Activated T-cell treated with anti-CD3 and anti-CD28 coated beads, Interleukin-2, amount 50 U/mL, for 72 hours (primary cell): ENCODE results near the gene NADK. TPM values are rescaled to one million over a fixed set of nuclear protein-coding genes. Genes with fewer than 3 reads are reported as not detected.

Experiments used
- ATAC-seq, 2 donors: fragments of 150-1000 bp; cut with Tn5 transposase; replicated peaks in 1 of 2; 2 replicates each; pipeline ENCODE4 v1.10.0; 2021; ENCODE audit warnings: moderate library complexity in 2 of 2, mild to moderate bottlenecking in 1 of 2
- DNase-seq, 2 donors: peaks; one replicate each; pipeline ENCODE4 v3.0.0; 2021 to 2022; ENCODE audit warnings: mixed read lengths in 1 of 2
- H3K27ac Mint-ChIP-seq: one replicate; pipeline ENCODE4 v1.8.0; 2022; ENCODE audit warnings: mild to moderate bottlenecking, moderate library complexity, mixed read lengths
- H3K27me3 Mint-ChIP-seq: one replicate; pipeline ENCODE4 v1.8.0; 2022; ENCODE audit warnings: low read depth, mixed read lengths
- H3K36me3 Mint-ChIP-seq, 2 donors: one replicate each; pipeline ENCODE4 v1.8.0; 2022; ENCODE audit warnings: mixed read lengths in 2 of 2, mild to moderate bottlenecking in 1 of 2; ENCODE audit not compliant: insufficient read depth in 2 of 2
- H3K4me1 Mint-ChIP-seq: one replicate; pipeline ENCODE4 v1.8.0; 2022; ENCODE audit warnings: low read depth, mixed read lengths
- H3K4me3 Mint-ChIP-seq, 2 donors: one replicate each; pipeline ENCODE4 v1.8.0; 2022; ENCODE audit warnings: mild to moderate bottlenecking in 2 of 2, mixed read lengths in 2 of 2, moderate library complexity in 2 of 2
- H3K9me3 Mint-ChIP-seq, 2 donors: one replicate each; pipeline ENCODE4 v1.8.0; 2022; ENCODE audit warnings: mixed read lengths in 2 of 2
- total RNA-seq, 2 donors: library from RNA; stranded (reverse); gene quantifications; one replicate each; pipeline ENCODE4 v1.2.3, GENCODE V29; 2022

NADK gene
- total RNA-seq, 2 donors from 2014 or later: 54.0 to 54.5 TPM

GRCh38 chr1:1781526-1781903 lies 3.2 kb upstream of the NADK start:
- ATAC-seq (no peak), DNase-seq (no peak)
- Mint-ChIP-seq H3K27ac (peak overlapping the region; percentile 77), H3K4me3 (peak overlapping the region in 1 of 2 donors; percentile 74), H3K9me3 (no peaks in the 10 kb centered on the region), H3K27me3 (no peaks in the 10 kb centered on the region), H3K36me3 (peaks cover 3% of the 10 kb centered on the region in 2 donors), H3K4me1 (peaks cover 51% of the 10 kb centered on the region)

GRCh38 chr1:1780598-1781525 lies 2.6 kb upstream of the NADK start:
- DNase-seq: no peak
- no peaks in the 10 kb centered on the region for H3K27me3 Mint-ChIP-seq
- H3K4me1 Mint-ChIP-seq: peaks cover 57% of the 10 kb centered on the region
- peaks cover 2 to 3% of the 10 kb centered on the region in 2 donors for H3K36me3 Mint-ChIP-seq
- ATAC-seq: no peak
- H3K9me3 Mint-ChIP-seq: no peaks in the 10 kb centered on the region
- peak overlapping the region; percentile 74 to 76 for H3K4me3 Mint-ChIP-seq
- H3K27ac Mint-ChIP-seq: peak overlapping the region; percentile 94

- no peaks in the 10 kb centered on the region for H3K27me3 Mint-ChIP-seq
- H3K9me3 Mint-ChIP-seq: no peaks in the 10 kb centered on the region
- H3K4me1 Mint-ChIP-seq: peaks cover 66% of the 10 kb centered on the region
- H3K27ac Mint-ChIP-seq: peak overlapping the region; percentile 94
- peak; percentile 72 to 78 for DNase-seq
- ATAC-seq: peak; percentile 57 to 66
- peak overlapping the region; percentile 74 to 76 for H3K4me3 Mint-ChIP-seq
- peaks cover 2 to 3% of the 10 kb centered on the region in 2 donors for H3K36me3 Mint-ChIP-seq
Measured at GRCh38 chr1:1779691-1780597, 1.7 kb upstream of the NADK start.

GRCh38 chr1:1779320-1779675 lies 1.0 kb upstream of the NADK start:
- Mint-ChIP-seq H3K4me1 (peaks cover 66% of the 10 kb centered on the region), H3K4me3 (peak overlapping the region; percentile 74 to 76), H3K36me3 (peaks cover 0 to 3% of the 10 kb centered on the region in 2 donors), H3K27ac (peak overlapping the region; percentile 94), H3K9me3 (no peaks in the 10 kb centered on the region), H3K27me3 (no peaks in the 10 kb centered on the region)
- ATAC-seq: no peak
- no peak for DNase-seq

- Mint-ChIP-seq H3K4me1 (peaks cover 66% of the 10 kb centered on the region), H3K27ac (peak overlapping the region; percentile 94), H3K9me3 (no peaks in the 10 kb centered on the region), H3K36me3 (peaks cover 0 to 3% of the 10 kb centered on the region in 2 donors), H3K4me3 (peak overlapping the region; percentile 74 to 76), H3K27me3 (no peaks in the 10 kb centered on the region)
- peak; percentile 54 to 62 for ATAC-seq
- peak; percentile 72 to 74 for DNase-seq
Measured at GRCh38 chr1:1778663-1779319, 521 bp upstream of the NADK start.

- DNase-seq (no peak), ATAC-seq (no peak)
- Mint-ChIP-seq H3K4me3 (peak overlapping the region; percentile 83 to 93), H3K27me3 (no peaks in the 10 kb centered on the region), H3K27ac (peak overlapping the region; percentile 96), H3K4me1 (peaks cover 56% of the 10 kb centered on the region), H3K9me3 (no peaks in the 10 kb centered on the region), H3K36me3 (peaks cover 2 to 4% of the 10 kb centered on the region in 2 donors)
Measured at GRCh38 chr1:1777583-1777899, 729 bp downstream of the NADK start.

GRCh38 chr1:1776672-1777582 lies 1.3 kb downstream of the NADK start:
- H3K4me3 Mint-ChIP-seq: peak overlapping the region; percentile 83 to 93

GRCh38 chr1:1775327-1776226 lies 2.7 kb downstream of the NADK start:
- H3K36me3 Mint-ChIP-seq: peaks cover 10 to 15% of the 10 kb centered on the region in 2 donors
- ATAC-seq: no peak
- no peaks in the 10 kb centered on the region for H3K27me3 Mint-ChIP-seq
- H3K9me3 Mint-ChIP-seq: peaks cover 0 to 5% of the 10 kb centered on the region in 2 donors
- H3K4me3 Mint-ChIP-seq: peak overlapping the region; percentile 74 to 83
- peak overlapping the region; percentile 96 for H3K27ac Mint-ChIP-seq
- peaks cover 48% of the 10 kb centered on the region for H3K4me1 Mint-ChIP-seq
- no peak for DNase-seq

More at GRCh38 chr1:1776672-1777582, 1.3 kb downstream of the NADK start:
- DNase-seq: no peak
- no peak for ATAC-seq
- no peaks in the 10 kb centered on the region for H3K9me3 Mint-ChIP-seq
- peaks cover 5 to 6% of the 10 kb centered on the region in 2 donors for H3K36me3 Mint-ChIP-seq
- H3K27ac Mint-ChIP-seq: peak overlapping the region; percentile 96
- H3K4me1 Mint-ChIP-seq: peaks cover 59% of the 10 kb centered on the region
- H3K27me3 Mint-ChIP-seq: no peaks in the 10 kb centered on the region

GRCh38 chr1:1773874-1774273 lies 4.4 kb downstream of the NADK start:
- Mint-ChIP-seq H3K36me3 (peaks cover 12 to 25% of the 10 kb centered on the region in 2 donors), H3K9me3 (peaks cover 0 to 5% of the 10 kb centered on the region in 2 donors)

GRCh38 chr1:1771096-1771495 lies 7.2 kb downstream of the NADK start:
- H3K27me3 Mint-ChIP-seq: no peaks in the 10 kb centered on the region
- no peak overlapping the region for H3K4me3 Mint-ChIP-seq
- no peak overlapping the region for H3K27ac Mint-ChIP-seq
- peaks cover 17% of the 10 kb centered on the region for H3K4me1 Mint-ChIP-seq
- peaks cover 13 to 38% of the 10 kb centered on the region in 2 donors for H3K36me3 Mint-ChIP-seq
- DNase-seq (no peak), ATAC-seq (no peak)
- peaks cover 0 to 5% of the 10 kb centered on the region in 2 donors for H3K9me3 Mint-ChIP-seq

More at GRCh38 chr1:1773874-1774273, 4.4 kb downstream of the NADK start:
- Mint-ChIP-seq H3K4me1 (peaks cover 31% of the 10 kb centered on the region), H3K27ac (no peak overlapping the region), H3K27me3 (no peaks in the 10 kb centered on the region), H3K4me3 (no peak overlapping the region)
- no peak for ATAC-seq
- DNase-seq: no peak

GRCh38 chr1:1770102-1770501 lies 8.2 kb downstream of the NADK start:
- Mint-ChIP-seq H3K4me3 (no peak overlapping the region), H3K36me3 (peaks cover 13 to 38% of the 10 kb centered on the region in 2 donors), H3K4me1 (peaks cover 7% of the 10 kb centered on the region), H3K9me3 (peaks cover 0 to 5% of the 10 kb centered on the region in 2 donors), H3K27ac (no peak overlapping the region), H3K27me3 (no peaks in the 10 kb centered on the region)
- DNase-seq (no peak), ATAC-seq (no peak)
